Effector memory CD4-positive, alpha-beta T cell (primary cell): Measurements from ENCODE around the gene GAA.

Source experiments
- DNase-seq, 3 donors: peaks; one replicate each; pipeline ENCODE4 v3.0.0-alpha.2; 2020
- H3K27ac ChIP-seq: 2 replicates; pipeline ENCODE4 v1.7.0; 2013; ENCODE audit warnings: mild to moderate bottlenecking, low read length, moderate library complexity; ENCODE audit not compliant: insufficient read depth, poor library complexity, severe bottlenecking
- H3K27me3 ChIP-seq: replicated peaks from 2 replicates; pipeline ENCODE4 v1.7.0; 2013; ENCODE audit warnings: mild to moderate bottlenecking, low read length; ENCODE audit not compliant: insufficient read depth, control insufficient read depth, poor library complexity, severe bottlenecking
- H3K36me3 ChIP-seq: 2 replicates; pipeline ENCODE4 v1.7.0; 2013; ENCODE audit warnings: mild to moderate bottlenecking, low read length, moderate library complexity; ENCODE audit not compliant: control insufficient read depth, insufficient read depth
- H3K4me1 ChIP-seq: 2 replicates; pipeline ENCODE4 v1.7.0; 2013; ENCODE audit warnings: low read length, mild to moderate bottlenecking; ENCODE audit not compliant: control insufficient read depth, insufficient read depth, poor library complexity, severe bottlenecking
- H3K4me3 ChIP-seq: 2 replicates; pipeline ENCODE4 v1.7.0; 2013; ENCODE audit warnings: low read length, low read depth, mild to moderate bottlenecking; ENCODE audit not compliant: insufficient read depth, poor library complexity, severe bottlenecking
- H3K9me3 ChIP-seq: 2 replicates; pipeline ENCODE4 v1.7.0; 2013; ENCODE audit warnings: mild to moderate bottlenecking, low read length, moderate library complexity; ENCODE audit not compliant: control insufficient read depth

GAA gene

GRCh38 chr17:80065478-80066170 is 35.8 kb upstream of the GAA start:
- H3K4me1 ChIP-seq = no peaks in the 10 kb centered on the region
- no peaks in the 10 kb centered on the region for H3K36me3 ChIP-seq
- no peaks in the 10 kb centered on the region for H3K9me3 ChIP-seq
- no peak overlapping the region for H3K27ac ChIP-seq
- DNase-seq = no peak
- H3K4me3 ChIP-seq = no peak overlapping the region
- H3K27me3 ChIP-seq = no peaks in the 10 kb centered on the region

- H3K4me1 ChIP-seq = no peaks in the 10 kb centered on the region
- H3K27ac ChIP-seq = no peak overlapping the region
- no peaks in the 10 kb centered on the region for H3K36me3 ChIP-seq
- no peak for DNase-seq
- no peaks in the 10 kb centered on the region for H3K9me3 ChIP-seq
- H3K27me3 ChIP-seq = no peaks in the 10 kb centered on the region
- H3K4me3 ChIP-seq = no peak overlapping the region
Measured at GRCh38 chr17:80067393-80067986, 33.9 kb upstream of the GAA start.

- no peaks in the 10 kb centered on the region for H3K36me3 ChIP-seq
- H3K27me3 ChIP-seq = no peaks in the 10 kb centered on the region
- no peak overlapping the region for H3K27ac ChIP-seq
- H3K4me3 ChIP-seq = no peak overlapping the region
- H3K4me1 ChIP-seq = no peaks in the 10 kb centered on the region
- no peaks in the 10 kb centered on the region for H3K9me3 ChIP-seq
- DNase-seq = no peak
Measured at GRCh38 chr17:80068301-80069222, 32.8 kb upstream of the GAA start.

DNA sequence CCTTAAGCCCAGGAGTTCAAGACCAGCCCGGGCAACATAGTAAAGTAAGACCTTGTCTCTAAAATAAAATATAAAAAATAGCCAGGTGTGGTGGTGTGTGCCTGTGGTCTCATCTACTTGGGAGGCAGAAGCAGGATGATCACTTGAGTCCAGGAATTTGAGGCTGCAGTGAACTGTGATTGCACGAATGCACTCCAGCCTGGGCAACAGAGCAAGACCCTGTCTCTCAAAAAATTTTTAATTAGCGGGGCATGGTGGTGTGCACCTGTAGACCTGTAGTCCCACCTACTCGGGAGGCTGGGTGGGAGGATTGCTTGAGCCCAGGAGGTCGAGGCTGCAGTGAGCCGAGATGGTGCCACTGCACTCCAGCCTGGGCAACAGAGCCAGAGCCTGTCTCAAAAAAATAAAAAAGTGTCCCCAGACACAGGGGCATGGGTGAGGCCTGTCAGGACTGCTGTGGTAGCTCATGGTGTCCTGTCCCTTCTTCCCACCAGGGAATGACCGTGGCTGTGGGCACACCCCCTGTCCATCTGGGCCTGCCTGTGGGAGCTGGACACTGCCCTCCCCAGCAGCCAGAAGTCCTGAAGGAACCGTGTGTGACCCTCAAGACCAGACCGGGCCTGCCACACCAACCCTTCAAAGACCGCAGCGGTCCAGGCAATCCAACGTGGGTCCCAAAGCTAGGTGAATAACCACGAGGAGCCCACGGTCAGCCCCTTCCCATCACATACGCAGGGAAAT is 30.8 kb upstream of the GAA start:
- no peaks in the 10 kb centered on the region for H3K4me1 ChIP-seq
- no peak for DNase-seq
- no peaks in the 10 kb centered on the region for H3K9me3 ChIP-seq
- H3K36me3 ChIP-seq = no peaks in the 10 kb centered on the region
- H3K4me3 ChIP-seq = no peak overlapping the region
- H3K27me3 ChIP-seq = no peaks in the 10 kb centered on the region
- H3K27ac ChIP-seq = no peak overlapping the region

GRCh38 chr17:80071116-80071841 is 30.1 kb upstream of the GAA start:
- Histone ChIP-seq H3K36me3 (no peaks in the 10 kb centered on the region), H3K4me1 (no peaks in the 10 kb centered on the region), H3K27ac (no peak overlapping the region), H3K27me3 (no peaks in the 10 kb centered on the region), H3K4me3 (no peak overlapping the region), H3K9me3 (no peaks in the 10 kb centered on the region)
- DNase-seq = no peak

DNA sequence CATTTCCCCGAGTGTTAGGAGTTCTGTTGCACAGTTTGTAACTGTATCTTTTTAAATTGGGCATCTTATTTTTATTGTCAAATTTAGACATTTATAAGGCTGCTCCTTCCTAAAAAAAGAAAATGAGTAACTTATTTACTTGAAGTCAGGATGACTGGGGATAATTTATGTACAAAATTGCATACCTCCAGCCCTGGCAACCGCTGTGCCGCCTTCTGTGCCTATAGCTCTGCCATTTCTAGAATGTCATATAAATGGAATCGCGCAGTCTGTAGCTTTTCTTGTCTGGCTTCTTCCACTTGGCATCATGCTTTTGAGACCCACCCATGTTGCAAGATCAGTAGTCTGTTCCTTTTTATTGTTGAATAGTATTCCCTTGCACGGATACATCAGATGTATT is 29.0 kb upstream of the GAA start:
- H3K36me3 ChIP-seq = no peaks in the 10 kb centered on the region
- DNase-seq = no peak
- no peak overlapping the region for H3K27ac ChIP-seq
- H3K27me3 ChIP-seq = no peaks in the 10 kb centered on the region
- H3K4me1 ChIP-seq = no peaks in the 10 kb centered on the region
- H3K4me3 ChIP-seq = no peak overlapping the region
- no peaks in the 10 kb centered on the region for H3K9me3 ChIP-seq

DNA sequence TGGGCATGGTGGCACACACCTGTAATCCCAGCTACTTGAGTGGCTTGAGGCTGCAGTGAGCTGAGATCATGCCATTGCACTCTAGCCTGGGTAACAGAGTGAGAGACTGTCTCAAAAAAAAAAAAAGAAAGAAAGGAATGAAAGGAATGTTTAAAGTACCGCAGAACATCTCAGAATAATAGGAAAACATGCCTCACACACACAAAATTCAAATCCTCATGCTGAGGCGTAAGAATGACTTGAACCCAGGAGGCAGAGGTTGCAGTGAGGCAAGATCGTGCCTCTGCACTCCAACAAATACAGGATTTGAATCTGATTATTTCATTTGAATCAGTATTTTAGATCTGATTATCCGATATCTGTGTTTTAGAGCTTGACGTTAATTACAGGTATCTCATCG is 21.3 kb upstream of the GAA start:
- Histone ChIP-seq H3K27me3 (no peaks in the 10 kb centered on the region), H3K9me3 (no peaks in the 10 kb centered on the region), H3K27ac (no peak overlapping the region), H3K4me1 (no peaks in the 10 kb centered on the region), H3K4me3 (no peak overlapping the region), H3K36me3 (no peaks in the 10 kb centered on the region)
- DNase-seq = no peak

GRCh38 chr17:80081596-80081995 is 19.8 kb upstream of the GAA start:
- Histone ChIP-seq H3K27me3 (no peaks in the 10 kb centered on the region), H3K4me1 (no peaks in the 10 kb centered on the region), H3K36me3 (no peaks in the 10 kb centered on the region), H3K4me3 (no peak overlapping the region), H3K9me3 (no peaks in the 10 kb centered on the region), H3K27ac (no peak overlapping the region)
- DNase-seq = no peak

- H3K4me3 ChIP-seq = no peak overlapping the region
- no peaks in the 10 kb centered on the region for H3K4me1 ChIP-seq
- peak in 2 of 3 donors; percentile 19 to 24 for DNase-seq
Measured at GRCh38 chr17:80082403-80083135, 18.8 kb upstream of the GAA start.

More at GRCh38 chr17:80082403-80083135, 18.8 kb upstream of the GAA start:
- Histone ChIP-seq H3K27ac (no peak overlapping the region), H3K27me3 (no peaks in the 10 kb centered on the region), H3K36me3 (no peaks in the 10 kb centered on the region), H3K9me3 (no peaks in the 10 kb centered on the region)
